Ishikawa (cell line): ENCODE results near the gene IL13RA2.

Source experiments
- EP300 ChIP-seq: IDR thresholded peaks from 2 replicates; pipeline ENCODE4 v1.6.1; 2012; ENCODE audit warnings: borderline replicate concordance
- FOXM1 ChIP-seq: IDR thresholded peaks from 2 replicates; pipeline ENCODE4 v1.6.1; 2012; ENCODE audit warnings: low read depth, borderline replicate concordance
- MAX ChIP-seq: IDR thresholded peaks from 2 replicates; pipeline ENCODE4 v1.6.1; 2012
- RAD21 ChIP-seq: IDR thresholded peaks from 2 replicates; pipeline ENCODE4 v1.6.1; 2012; ENCODE audit warnings: low read depth

GRCh38 chrX:115065304-115065703 lies 47.9 kb upstream of the IL13RA2 start:
- no peak for TF ChIP-seq FOXM1
- no peak for TF ChIP-seq MAX
- no peak for TF ChIP-seq EP300
- no peak for TF ChIP-seq RAD21
